GM18517 (cell line): ENCODE results near the gene FLYWCH2.

Experiments
- ATAC-seq: cut with Tn5 transposase; IDR thresholded peaks from one replicate; pipeline ENCODE4 v1.9.1; 2021; ENCODE audit warnings: mild to moderate bottlenecking, moderate library complexity; ENCODE audit not compliant: unreplicated experiment

Gene FLYWCH2

DNA sequence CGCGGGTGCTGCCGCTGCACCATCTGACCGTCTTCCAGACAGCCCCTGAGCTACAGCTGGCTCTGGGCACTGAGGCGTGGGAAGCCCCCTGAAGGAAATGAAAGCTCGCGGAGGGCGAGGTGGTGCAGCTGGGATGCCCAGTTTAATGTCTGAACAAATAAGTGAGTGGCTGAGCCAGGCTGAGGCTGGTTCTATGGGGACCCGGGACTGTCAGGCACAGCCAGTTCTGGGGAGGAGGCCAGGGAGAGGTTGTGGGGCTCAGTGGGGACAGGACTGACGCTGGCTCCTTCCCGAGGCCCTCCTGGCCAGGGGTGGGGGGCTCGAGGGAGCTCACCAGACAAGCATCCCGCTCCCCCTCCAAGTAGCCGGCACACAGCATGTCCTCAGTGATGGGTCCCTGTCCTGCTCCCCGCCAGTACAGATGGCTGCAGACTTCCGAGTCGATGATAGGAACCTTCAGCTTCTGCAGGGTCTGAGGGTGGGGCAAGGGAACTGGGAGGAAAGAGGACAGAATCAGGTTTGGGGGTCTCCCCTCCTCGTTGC, 29.4 kb upstream of the FLYWCH2 start:
- ATAC-seq, result no peak

DNA sequence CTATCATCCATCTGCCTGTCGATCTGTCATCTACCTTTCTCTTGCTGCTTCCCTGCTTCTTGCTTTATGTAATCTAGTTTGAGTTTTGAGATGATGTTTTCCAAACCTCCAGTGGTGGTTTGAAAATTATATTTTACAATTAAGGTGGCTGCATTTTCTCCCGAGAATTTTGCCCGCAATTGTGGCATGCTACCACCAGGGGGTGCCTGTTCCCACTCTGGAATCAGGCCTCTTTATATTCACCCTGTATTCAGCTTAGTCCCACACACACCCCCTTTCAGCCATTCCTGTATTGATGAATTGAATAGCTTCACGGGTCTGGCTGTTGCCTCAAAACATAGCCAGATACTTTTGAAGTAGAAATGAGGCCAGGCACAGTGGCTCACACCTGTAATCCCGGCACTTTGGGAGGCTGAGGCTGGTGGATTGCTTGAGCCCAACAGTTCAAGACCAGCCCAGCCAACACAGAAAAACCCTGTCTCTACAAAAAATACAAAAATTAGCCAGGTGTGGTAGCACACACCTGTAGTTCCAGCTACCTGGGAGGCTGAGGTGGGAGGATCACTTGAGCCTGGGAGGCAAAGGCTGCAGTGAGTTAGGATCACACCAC, 28.2 kb upstream of the FLYWCH2 start:
- ATAC-seq, result no peak

GRCh38 chr16:2855536-2855935, 27.5 kb upstream of the FLYWCH2 start:
- ATAC-seq, result no peak

DNA sequence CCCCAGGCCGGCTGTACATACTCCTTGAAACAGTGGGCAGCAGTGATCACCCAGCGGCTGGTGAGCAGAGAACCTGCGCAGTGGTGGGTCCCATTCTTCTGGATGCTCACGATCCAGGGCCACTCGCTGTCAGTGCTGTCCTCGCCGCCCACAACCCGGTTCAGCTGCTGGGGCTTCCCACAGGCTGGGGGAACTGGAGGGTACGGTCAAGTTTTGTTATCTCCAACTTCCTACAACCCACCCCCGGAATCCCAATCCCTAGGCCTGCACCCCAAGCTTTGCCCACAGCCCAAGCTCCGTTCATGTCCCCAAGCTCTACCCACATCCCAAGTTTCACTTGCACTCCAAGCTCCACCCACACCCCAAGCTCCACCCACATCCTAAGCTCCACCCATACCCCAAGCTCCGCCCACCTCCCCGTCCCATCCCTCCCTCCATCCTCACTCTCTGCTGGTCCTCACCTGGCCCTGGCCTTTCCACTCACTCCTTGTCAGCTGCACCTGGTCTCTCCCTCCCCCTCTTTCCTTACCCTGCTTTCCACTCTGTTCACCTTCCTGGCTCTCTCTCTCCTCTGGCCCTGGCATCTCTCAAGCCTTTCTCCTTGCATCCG, 26.8 kb upstream of the FLYWCH2 start:
- no peak for ATAC-seq

- no peak for ATAC-seq
Observed at GRCh38 chr16:2856686-2857450, 26.1 kb upstream of the FLYWCH2 start.

GRCh38 chr16:2857451-2858244, 25.4 kb upstream of the FLYWCH2 start, which contains the start of gene PRSS22:
TSS of gene PRSS22 (minus strand) at chr16:2858170. CDS start at chr16:2858104, 66 bp downstream.
- ATAC-seq, result no peak

DNA sequence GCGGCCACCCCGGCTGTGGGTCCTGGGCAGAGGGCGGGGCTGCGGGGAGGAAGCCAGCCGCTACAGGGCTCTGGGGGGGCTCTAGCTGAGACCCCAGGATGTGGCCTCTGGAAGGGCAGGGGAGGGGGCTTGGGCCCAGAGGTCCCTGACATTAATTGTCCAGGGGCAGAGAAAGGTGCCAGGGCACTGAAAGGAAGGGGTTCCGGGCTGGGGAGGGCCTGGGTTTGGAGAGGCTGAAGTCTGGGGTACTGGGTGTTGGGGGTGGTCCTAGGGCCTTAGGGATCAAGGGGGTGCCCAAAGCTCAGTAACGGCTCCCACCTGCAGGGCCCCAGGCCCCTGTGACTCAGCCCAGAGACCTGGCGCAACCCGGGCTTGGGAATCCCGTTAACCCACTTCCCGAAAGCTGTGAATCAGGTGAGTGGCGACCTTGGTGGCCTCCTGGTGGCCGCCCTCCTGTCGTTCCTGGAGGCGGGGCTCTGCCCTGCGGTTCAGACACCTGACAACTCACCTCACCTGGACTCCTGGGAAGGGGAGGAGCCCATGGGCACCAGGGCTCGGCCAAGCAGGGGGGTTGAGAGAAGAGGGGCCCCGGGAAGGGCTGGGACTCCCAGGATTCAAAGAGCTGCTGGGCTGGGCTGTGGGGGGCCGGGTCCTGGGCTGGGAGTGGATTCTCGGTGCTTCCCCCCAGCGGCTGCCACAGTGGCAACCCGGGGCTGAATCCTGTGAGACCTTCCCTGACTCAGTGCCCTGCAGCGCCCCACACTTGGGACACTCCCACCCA, 24.6 kb upstream of the FLYWCH2 start:
- ATAC-seq, result no peak

GRCh38 chr16:2859686-2860265, 23.2 kb upstream of the FLYWCH2 start:
- ATAC-seq, result no peak

GRCh38 chr16:2860826-2861567, 22.0 kb upstream of the FLYWCH2 start:
- no peak for ATAC-seq

DNA sequence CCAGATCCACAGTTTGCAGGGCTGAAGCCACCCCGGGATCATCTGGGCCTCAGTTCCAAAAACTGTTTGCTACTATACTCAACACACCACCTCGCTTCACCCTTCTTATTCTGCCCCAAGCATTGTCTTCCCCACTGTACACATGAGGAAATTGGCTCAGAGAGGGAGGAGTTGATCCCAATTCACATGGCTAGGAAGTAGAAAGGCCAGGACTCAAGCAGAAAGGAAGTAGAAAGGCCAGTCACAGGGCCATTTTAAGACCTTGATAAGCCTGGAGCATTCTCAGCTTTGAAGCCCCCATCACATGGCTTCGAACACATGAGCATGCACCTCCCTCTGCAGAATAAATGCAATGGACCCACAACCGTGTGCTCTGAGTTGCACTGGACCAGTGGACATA, 17.4 kb upstream of the FLYWCH2 start:
- no peak for ATAC-seq

DNA sequence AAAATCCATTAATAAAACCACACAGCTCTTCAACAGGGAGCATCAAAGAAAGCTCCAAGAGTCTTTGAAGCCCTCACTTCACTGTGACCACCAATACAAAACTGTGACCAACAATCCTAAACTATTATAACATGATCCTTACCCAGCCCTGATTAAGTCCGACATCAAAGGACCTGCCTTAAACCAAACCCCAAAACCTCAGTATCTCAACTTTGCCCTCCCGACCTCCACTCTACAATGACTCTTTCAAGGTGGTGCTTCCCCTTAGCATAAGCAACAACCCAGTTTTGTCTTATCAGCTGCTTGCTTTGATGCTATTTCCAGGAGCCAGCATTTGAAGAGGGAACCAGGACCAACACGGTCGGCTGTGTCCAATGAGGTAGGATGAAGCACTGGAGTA, 16.6 kb upstream of the FLYWCH2 start:
- ATAC-seq, result no peak

DNA sequence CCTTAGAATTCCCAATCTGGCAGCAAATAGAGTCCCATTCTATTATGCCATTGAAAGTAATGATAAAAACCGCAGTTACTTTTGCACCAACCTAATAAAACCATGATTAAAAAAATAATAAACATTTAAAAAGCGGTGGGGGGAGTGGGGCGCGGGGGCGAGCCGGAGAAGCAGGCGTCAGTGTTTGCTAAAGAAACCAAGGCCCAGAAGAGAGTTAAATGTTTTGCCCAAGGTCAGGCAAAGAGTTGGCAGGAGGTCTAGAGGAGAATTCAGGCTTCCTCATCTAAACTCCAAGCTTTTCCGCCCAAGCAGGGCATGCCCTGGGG, 15.4 kb upstream of the FLYWCH2 start:
- ATAC-seq, result no peak

DNA sequence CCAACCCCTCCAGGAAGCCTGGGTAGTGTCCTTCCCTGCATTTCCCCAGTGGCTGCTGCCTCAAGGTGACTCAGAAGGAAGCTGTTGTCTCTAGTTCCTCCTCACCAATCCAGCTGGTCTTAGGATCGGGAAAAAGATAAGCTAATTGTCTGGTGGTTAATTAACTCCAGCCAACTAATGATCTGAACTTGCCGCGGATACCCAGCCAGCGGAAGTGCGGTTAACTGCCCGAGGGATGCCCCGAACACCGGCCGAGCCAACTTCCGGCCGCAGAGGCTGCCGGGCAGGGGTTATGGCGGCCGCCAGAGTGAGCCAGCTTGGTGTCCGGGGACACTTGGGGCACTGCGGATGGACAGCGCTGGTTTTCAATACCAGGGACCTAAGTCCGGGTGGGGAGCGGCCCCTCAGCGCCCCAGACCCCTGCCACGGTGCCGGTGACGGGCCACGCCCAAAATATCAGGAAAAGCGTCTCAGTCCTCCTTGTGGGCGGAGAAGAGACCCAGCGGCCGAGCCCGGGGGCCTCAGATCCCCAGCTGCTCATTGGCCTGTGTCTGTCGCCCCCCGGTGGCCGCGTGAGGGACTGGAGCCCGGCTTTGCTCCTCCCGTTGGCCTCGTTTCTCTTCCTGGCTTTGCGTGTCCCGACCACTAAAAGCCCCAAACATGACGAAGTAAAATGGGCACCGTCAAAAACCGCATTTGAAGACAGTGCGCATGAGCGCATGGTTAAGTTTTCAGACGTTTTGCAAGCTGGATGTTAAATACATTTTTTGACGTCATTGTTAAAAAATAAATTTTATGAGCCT, 14.8 kb upstream of the FLYWCH2 start:
- peak; percentile 87 for ATAC-seq

DNA sequence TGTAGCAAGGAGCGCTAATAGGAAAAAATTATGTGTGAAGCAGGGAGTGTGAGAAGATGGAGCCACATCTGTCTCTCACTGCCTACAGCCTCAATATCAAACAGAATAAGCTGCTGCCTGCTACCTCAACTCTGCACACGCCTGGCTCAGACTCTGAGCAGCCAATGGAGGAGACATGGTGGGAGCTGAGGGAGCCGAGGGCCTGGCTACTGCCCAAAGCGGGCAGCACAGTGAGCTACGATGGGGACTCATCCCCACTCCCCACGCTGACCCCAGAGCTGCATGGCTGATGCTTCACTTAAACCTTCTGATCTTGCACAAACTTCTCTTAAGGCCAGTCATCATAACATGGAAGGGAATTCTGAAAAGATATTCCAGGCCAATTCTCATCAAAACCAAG, 11.1 kb upstream of the FLYWCH2 start:
- no peak for ATAC-seq

DNA sequence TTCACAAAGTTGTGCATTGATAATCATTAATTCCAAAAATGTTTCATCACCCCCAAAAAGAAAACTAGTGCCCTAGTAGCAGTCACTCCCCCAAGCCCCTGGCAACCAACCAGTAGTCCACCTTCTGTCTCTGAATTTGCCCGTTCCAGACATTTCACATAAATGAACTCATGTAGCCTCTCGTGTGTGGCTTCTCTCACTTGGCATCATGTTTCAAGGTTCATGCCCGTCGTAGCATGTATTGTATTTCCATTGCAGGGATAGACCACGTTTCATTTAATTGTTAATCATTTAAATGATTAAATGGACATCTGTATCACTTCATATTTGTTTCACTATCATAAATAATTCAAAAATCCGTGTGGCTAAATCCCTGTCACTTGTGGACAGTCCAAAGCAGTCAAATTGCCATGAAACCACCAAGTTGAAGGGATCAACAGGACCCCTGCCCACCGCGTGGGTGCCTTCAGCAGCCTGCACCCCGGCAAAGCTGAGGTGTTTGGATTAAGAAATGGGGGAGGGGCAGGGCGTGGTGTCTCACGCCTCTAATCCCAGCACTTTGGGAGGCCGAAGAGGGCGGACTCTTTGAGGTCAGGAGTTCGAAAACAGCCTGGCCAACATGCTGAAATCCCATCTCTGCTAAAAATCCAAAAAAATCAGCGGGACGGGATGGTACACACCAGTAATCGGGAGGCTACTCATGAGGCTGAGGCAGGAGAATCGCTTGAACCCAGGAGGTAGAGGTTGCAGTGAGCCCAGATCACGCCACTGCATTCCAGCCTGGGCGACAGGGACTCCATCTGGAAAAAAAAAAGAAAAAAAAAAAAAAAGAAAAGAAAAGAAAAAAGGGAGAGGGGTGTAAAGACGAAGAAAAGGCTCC, 8.7 kb upstream of the FLYWCH2 start:
- ATAC-seq, result no peak

DNA sequence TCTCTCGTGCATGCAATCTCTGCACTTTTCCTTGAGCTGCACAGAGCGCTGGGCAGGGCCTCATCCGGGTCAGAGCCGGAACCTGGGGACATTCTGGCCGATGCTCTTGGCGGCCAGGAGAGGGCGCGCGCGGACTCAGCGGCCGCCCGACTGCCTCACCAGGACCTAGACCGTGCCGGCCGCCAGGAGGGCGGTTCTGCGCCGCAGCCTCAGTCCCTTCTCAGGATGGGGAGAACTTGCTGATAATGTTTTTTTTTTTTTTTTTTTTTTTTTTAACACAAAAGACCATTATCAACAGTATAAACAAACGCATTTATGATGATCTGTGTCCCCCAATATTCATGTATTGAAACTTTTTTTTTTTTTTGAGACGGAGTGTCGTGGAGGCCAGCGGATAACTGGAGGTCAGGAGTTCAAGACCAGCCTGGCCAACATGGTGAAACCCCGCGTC, 8.1 kb upstream of the FLYWCH2 start:
- no peak for ATAC-seq

GRCh38 chr16:2879854-2880508, 3.0 kb upstream of the FLYWCH2 start:
- ATAC-seq, result no peak
